Measurements from ENCODE around the gene TAF1C.

TAF1C gene

GRCh38 chr16:84186685-84187437 lies at the start of gene TAF1C:
Gene TAF1C, minus strand, starts transcription at chr16:84187057. Its CDS starts 2,069 bp downstream, at chr16:84184988.
- Histone ChIP-seq H3K27me3 (ENCODE audit: control insufficient read depth, insufficient read depth, low read length) (no peaks in the 10 kb centered on the region), H3K9me3 (ENCODE audit: control insufficient read depth, insufficient read depth, low read length) (no peaks in the 10 kb centered on the region), H3K27ac (ENCODE audit: low read depth, low read length) (peak within 1 kb of the TSS; percentile 35), H3K4me3 (ENCODE audit: low read depth, low read length) (peak within 1 kb of the TSS; percentile 96), H3K9ac (ENCODE audit: low read depth, low read length) (peak within 1 kb of the TSS; percentile 74), H3K36me3 (ENCODE audit: control insufficient read depth, insufficient read depth, low read length) (peaks cover 35% of the 10 kb centered on the region), H3K4me1 (ENCODE audit: control insufficient read depth, insufficient read depth, low read length) (no peaks in the 10 kb centered on the region)

- Histone ChIP-seq H3K4me1 (ENCODE audit: control insufficient read depth, insufficient read depth, low read length) (no peaks in the 10 kb centered on the region), H3K36me3 (ENCODE audit: control insufficient read depth, insufficient read depth, low read length) (no peaks in the 10 kb centered on the region), H3K9ac (ENCODE audit: low read depth, low read length) (no peak overlapping the region), H3K4me3 (ENCODE audit: low read depth, low read length) (no peak overlapping the region), H3K27me3 (ENCODE audit: control insufficient read depth, insufficient read depth, low read length) (no peaks in the 10 kb centered on the region), H3K9me3 (ENCODE audit: control insufficient read depth, insufficient read depth, low read length) (no peaks in the 10 kb centered on the region), H3K27ac (ENCODE audit: low read depth, low read length) (no peak overlapping the region)
Measured at GRCh38 chr16:84234321-84235241, 47.7 kb upstream of the TAF1C start.

GRCh38 chr16:84233748-84234147 lies 46.9 kb upstream of the TAF1C start:
- H3K9ac ChIP-seq (ENCODE audit: low read depth, low read length): no peak overlapping the region
- no peaks in the 10 kb centered on the region for H3K27me3 ChIP-seq (ENCODE audit: control insufficient read depth, insufficient read depth, low read length)
- H3K4me3 ChIP-seq (ENCODE audit: low read depth, low read length): no peak overlapping the region
- no peaks in the 10 kb centered on the region for H3K36me3 ChIP-seq (ENCODE audit: control insufficient read depth, insufficient read depth, low read length)
- no peaks in the 10 kb centered on the region for H3K4me1 ChIP-seq (ENCODE audit: control insufficient read depth, insufficient read depth, low read length)
- H3K9me3 ChIP-seq (ENCODE audit: control insufficient read depth, insufficient read depth, low read length): no peaks in the 10 kb centered on the region
- no peak overlapping the region for H3K27ac ChIP-seq (ENCODE audit: low read depth, low read length)

GRCh38 chr16:84232969-84233368 lies 46.1 kb upstream of the TAF1C start:
- H3K27ac ChIP-seq (ENCODE audit: low read depth, low read length): no peak overlapping the region
- no peaks in the 10 kb centered on the region for H3K36me3 ChIP-seq (ENCODE audit: control insufficient read depth, insufficient read depth, low read length)
- H3K4me3 ChIP-seq (ENCODE audit: low read depth, low read length): no peak overlapping the region
- no peaks in the 10 kb centered on the region for H3K27me3 ChIP-seq (ENCODE audit: control insufficient read depth, insufficient read depth, low read length)
- peaks cover 2% of the 10 kb centered on the region; the same call in 1 of the 2 replicates for H3K4me1 ChIP-seq (ENCODE audit: control insufficient read depth, insufficient read depth, low read length)
- no peaks in the 10 kb centered on the region for H3K9me3 ChIP-seq (ENCODE audit: control insufficient read depth, insufficient read depth, low read length)
- H3K9ac ChIP-seq (ENCODE audit: low read depth, low read length): no peak overlapping the region

GRCh38 chr16:84232060-84232459 lies 45.2 kb upstream of the TAF1C start:
- H3K27me3 ChIP-seq (ENCODE audit: control insufficient read depth, insufficient read depth, low read length): no peaks in the 10 kb centered on the region
- peaks cover 5% of the 10 kb centered on the region; the same call in 1 of the 2 replicates for H3K4me1 ChIP-seq (ENCODE audit: control insufficient read depth, insufficient read depth, low read length)

GRCh38 chr16:84229471-84229870 lies 42.6 kb upstream of the TAF1C start:
- Histone ChIP-seq H3K4me1 (ENCODE audit: control insufficient read depth, insufficient read depth, low read length) (peaks cover 5% of the 10 kb centered on the region; the same call in 1 of the 2 replicates), H3K4me3 (ENCODE audit: low read depth, low read length) (no peak overlapping the region), H3K27me3 (ENCODE audit: control insufficient read depth, insufficient read depth, low read length) (no peaks in the 10 kb centered on the region), H3K9ac (ENCODE audit: low read depth, low read length) (no peak overlapping the region), H3K27ac (ENCODE audit: low read depth, low read length) (no peak overlapping the region), H3K9me3 (ENCODE audit: control insufficient read depth, insufficient read depth, low read length) (no peaks in the 10 kb centered on the region), H3K36me3 (ENCODE audit: control insufficient read depth, insufficient read depth, low read length) (no peaks in the 10 kb centered on the region)

More at GRCh38 chr16:84232060-84232459, 45.2 kb upstream of the TAF1C start:
- Histone ChIP-seq H3K27ac (ENCODE audit: low read depth, low read length) (no peak overlapping the region), H3K9me3 (ENCODE audit: control insufficient read depth, insufficient read depth, low read length) (no peaks in the 10 kb centered on the region), H3K4me3 (ENCODE audit: low read depth, low read length) (no peak overlapping the region), H3K9ac (ENCODE audit: low read depth, low read length) (no peak overlapping the region), H3K36me3 (ENCODE audit: control insufficient read depth, insufficient read depth, low read length) (no peaks in the 10 kb centered on the region)

GRCh38 chr16:84228256-84228838 lies 41.5 kb upstream of the TAF1C start:
- Histone ChIP-seq H3K4me3 (ENCODE audit: low read depth, low read length) (no peak overlapping the region), H3K36me3 (ENCODE audit: control insufficient read depth, insufficient read depth, low read length) (no peaks in the 10 kb centered on the region), H3K9ac (ENCODE audit: low read depth, low read length) (no peak overlapping the region), H3K9me3 (ENCODE audit: control insufficient read depth, insufficient read depth, low read length) (no peaks in the 10 kb centered on the region), H3K4me1 (ENCODE audit: control insufficient read depth, insufficient read depth, low read length) (peaks cover 5% of the 10 kb centered on the region; the same call in 1 of the 2 replicates), H3K27me3 (ENCODE audit: control insufficient read depth, insufficient read depth, low read length) (no peaks in the 10 kb centered on the region), H3K27ac (ENCODE audit: low read depth, low read length) (peak overlapping the region; percentile 74)

- no peak overlapping the region for H3K27ac ChIP-seq (ENCODE audit: low read depth, low read length)
Measured at GRCh38 chr16:84227548-84227947, 40.7 kb upstream of the TAF1C start.

GRCh38 chr16:84226026-84226425 lies 39.2 kb upstream of the TAF1C start:
- H3K9me3 ChIP-seq (ENCODE audit: control insufficient read depth, insufficient read depth, low read length): no peaks in the 10 kb centered on the region
- H3K9ac ChIP-seq (ENCODE audit: low read depth, low read length): no peak overlapping the region
- H3K4me1 ChIP-seq (ENCODE audit: control insufficient read depth, insufficient read depth, low read length): peaks cover 5% of the 10 kb centered on the region; the same call in 1 of the 2 replicates
- no peak overlapping the region for H3K27ac ChIP-seq (ENCODE audit: low read depth, low read length)
- no peak overlapping the region for H3K4me3 ChIP-seq (ENCODE audit: low read depth, low read length)
- no peaks in the 10 kb centered on the region for H3K27me3 ChIP-seq (ENCODE audit: control insufficient read depth, insufficient read depth, low read length)
- no peaks in the 10 kb centered on the region for H3K36me3 ChIP-seq (ENCODE audit: control insufficient read depth, insufficient read depth, low read length)

More at GRCh38 chr16:84227548-84227947, 40.7 kb upstream of the TAF1C start:
- no peaks in the 10 kb centered on the region for H3K27me3 ChIP-seq (ENCODE audit: control insufficient read depth, insufficient read depth, low read length)
- H3K4me1 ChIP-seq (ENCODE audit: control insufficient read depth, insufficient read depth, low read length): peaks cover 5% of the 10 kb centered on the region; the same call in 1 of the 2 replicates
- no peaks in the 10 kb centered on the region for H3K9me3 ChIP-seq (ENCODE audit: control insufficient read depth, insufficient read depth, low read length)
- no peak overlapping the region for H3K9ac ChIP-seq (ENCODE audit: low read depth, low read length)
- no peaks in the 10 kb centered on the region for H3K36me3 ChIP-seq (ENCODE audit: control insufficient read depth, insufficient read depth, low read length)
- no peak overlapping the region for H3K4me3 ChIP-seq (ENCODE audit: low read depth, low read length)

- Histone ChIP-seq H3K4me1 (ENCODE audit: control insufficient read depth, insufficient read depth, low read length) (peaks cover 5% of the 10 kb centered on the region; the same call in 1 of the 2 replicates), H3K4me3 (ENCODE audit: low read depth, low read length) (no peak overlapping the region), H3K27me3 (ENCODE audit: control insufficient read depth, insufficient read depth, low read length) (no peaks in the 10 kb centered on the region), H3K27ac (ENCODE audit: low read depth, low read length) (no peak overlapping the region), H3K9ac (ENCODE audit: low read depth, low read length) (no peak overlapping the region), H3K9me3 (ENCODE audit: control insufficient read depth, insufficient read depth, low read length) (no peaks in the 10 kb centered on the region), H3K36me3 (ENCODE audit: control insufficient read depth, insufficient read depth, low read length) (no peaks in the 10 kb centered on the region)
Measured at GRCh38 chr16:84225571-84225970, 38.7 kb upstream of the TAF1C start.
